CD14-positive monocyte (primary cell): ENCODE results near the gene CUBN. TPM values are rescaled to one million over a fixed set of nuclear protein-coding genes. Genes with fewer than 3 reads are reported as not detected.

ENCODE experiments used
- DNase-seq, 3 donors: peaks; one replicate each; pipeline ENCODE4 v3.0.0-alpha.2; 2011 to 2022
- H2AFZ ChIP-seq: 2 replicates; pipeline ENCODE4 v1.6.0; 2012; ENCODE audit warnings: mild to moderate bottlenecking, low read depth, low read length, inconsistent platforms; ENCODE audit not compliant: insufficient read depth, poor library complexity, severe bottlenecking
- H3K27ac ChIP-seq, 2 donors: 1 replicate in 1 of 2; 2 replicates in 1 of 2; pipeline ENCODE4 v1.5.1; 2012 to 2013; ENCODE audit warnings: low read length in 2 of 2, control low read depth in 1 of 2, inconsistent platforms in 1 of 2, low read depth in 1 of 2, mild to moderate bottlenecking in 1 of 2
- H3K27me3 ChIP-seq, 2 donors: one replicate each; pipeline versions ENCODE4 v1.6.0 to v1.6.1; 2011 to 2013; ENCODE audit warnings: low read length in 2 of 2; ENCODE audit not compliant: control insufficient read depth in 2 of 2, insufficient read depth in 2 of 2
- H3K36me3 ChIP-seq, 2 donors: replicated peaks in 1 of 2; 1 replicate in 1 of 2; 2 replicates in 1 of 2; pipeline versions ENCODE4 v1.5.1 to v1.6.1; 2012 to 2013; ENCODE audit warnings: low read length in 2 of 2, control low read depth in 1 of 2, inconsistent platforms in 1 of 2, mild to moderate bottlenecking in 1 of 2; ENCODE audit not compliant: insufficient read depth in 2 of 2, control insufficient read depth in 1 of 2
- H3K4me1 ChIP-seq, 2 donors: 1 replicate in 1 of 2; 2 replicates in 1 of 2; pipeline versions ENCODE4 v1.5.1 to v1.6.1; 2012 to 2013; ENCODE audit warnings: low read length in 2 of 2, control low read depth in 1 of 2, inconsistent platforms in 1 of 2, mild to moderate bottlenecking in 1 of 2, moderate library complexity in 1 of 2; ENCODE audit not compliant: insufficient read depth in 2 of 2, control insufficient read depth in 1 of 2
- H3K4me2 ChIP-seq: replicated peaks from 2 replicates; pipeline ENCODE3; 2012; ENCODE audit warnings: low read length, moderate library complexity, mild to moderate bottlenecking; ENCODE audit not compliant: poor library complexity, severe bottlenecking; ENCODE audit errors: extremely low read depth
- H3K4me3 ChIP-seq, 3 experiments: fragments of 200-600 bp in 1 of 3; sonication (generic) in 1 of 3; replicated peaks in 1 of 3; 1 replicate in 2 of 3; 2 replicates in 1 of 3; pipeline ENCODE4 v1.5.1; 2011 to 2013; ENCODE audit warnings: low read length in 3 of 3, mild to moderate bottlenecking in 3 of 3, control low read depth in 2 of 3, low read depth in 2 of 3, inconsistent platforms in 1 of 3, moderate library complexity in 1 of 3
- H3K79me2 ChIP-seq: 2 replicates; pipeline ENCODE4 v1.6.0; 2012; ENCODE audit warnings: mild to moderate bottlenecking, control low read depth, inconsistent platforms, low read length, moderate library complexity; ENCODE audit not compliant: insufficient read depth
- H3K9ac ChIP-seq: 2 replicates; pipeline ENCODE4 v1.6.0; 2017; ENCODE audit warnings: low read length, mild to moderate bottlenecking; ENCODE audit not compliant: insufficient read depth, poor library complexity, severe bottlenecking
- H3K9me3 ChIP-seq, 2 donors: replicated peaks in 1 of 2; 1 replicate in 1 of 2; 2 replicates in 1 of 2; pipeline versions ENCODE4 v1.5.1 to v1.6.1; 2012 to 2013; ENCODE audit warnings: low read length in 2 of 2, control low read depth in 1 of 2; ENCODE audit not compliant: control insufficient read depth in 1 of 2, insufficient read depth in 1 of 2
- H4K20me1 ChIP-seq: 2 replicates; pipeline ENCODE4 v1.6.0; 2012; ENCODE audit warnings: mild to moderate bottlenecking, low read length, control low read depth, moderate library complexity; ENCODE audit not compliant: insufficient read depth
- H3K27ac Mint-ChIP-seq, 7 donors: one replicate each; pipeline ENCODE4 v1.8.0; 2020; ENCODE audit warnings: mild to moderate bottlenecking in 7 of 7, mixed read lengths in 7 of 7, moderate library complexity in 6 of 7, inconsistent platforms in 2 of 7
- H3K27me3 Mint-ChIP-seq, 3 donors: one replicate each; pipeline ENCODE4 v1.8.0; 2021 to 2022; ENCODE audit warnings: low read depth in 3 of 3, mild to moderate bottlenecking in 3 of 3, mixed read lengths in 3 of 3, moderate library complexity in 3 of 3, inconsistent platforms in 1 of 3
- H3K36me3 Mint-ChIP-seq, 2 donors: one replicate each; pipeline ENCODE4 v1.8.0; 2020; ENCODE audit warnings: mixed read lengths in 2 of 2, inconsistent platforms in 1 of 2, mild to moderate bottlenecking in 1 of 2
- H3K4me1 Mint-ChIP-seq: one replicate; pipeline ENCODE4 v1.8.0; 2020; ENCODE audit warnings: mild to moderate bottlenecking, mixed read lengths
- H3K4me3 Mint-ChIP-seq, 2 donors: one replicate each; pipeline ENCODE4 v1.8.0; 2020; ENCODE audit warnings: mild to moderate bottlenecking in 2 of 2, mixed read lengths in 2 of 2, moderate library complexity in 1 of 2
- H3K9me3 Mint-ChIP-seq, 7 donors: one replicate each; pipeline ENCODE4 v1.8.0; 2020 to 2022; ENCODE audit warnings: mixed read lengths in 7 of 7, mild to moderate bottlenecking in 6 of 7, moderate library complexity in 6 of 7, inconsistent platforms in 2 of 7
- CTCF ChIP-seq: fragments of 200-600 bp; IDR thresholded peaks from one replicate; pipeline ENCODE4 v1.8.0; 2022; ENCODE audit warnings: antibody characterized with exemption, mild to moderate bottlenecking
- WGBS: methylation state at CpG from one replicate; pipeline ENCODE4 v1.1.5; 2013; ENCODE audit warnings: missing lambda C conversion rate; ENCODE audit not compliant: insufficient coverage; 5-methylcytosine and 5-hydroxymethylcytosine counted together
- intact Hi-C, 2 donors: fragments of 100-400 bp; cut with micrococcal nuclease; formaldehyde crosslinking; loops; one replicate each; pipeline versions ENCODE4 v1.15.0 to v1.15.1; 2023
- polyA plus RNA-seq, 3 donors: library from polyadenylated mRNA; depleted of rRNA in 1 of 3; unstranded in 2 of 3; stranded (reverse) in 1 of 3; fragments of 300-500 nt in 2 of 3; fragments of >200 nt in 1 of 3; fragmentation: Illumina TruSeq in 2 of 3; gene quantifications; 1 replicate in 2 of 3; 2 replicates in 1 of 3; pipeline ENCODE4 v1.2.3, GENCODE V29; 2012 to 2021

The CUBN gene
- polyA plus RNA-seq, 3 donors, result 0.95 TPM; not detected in 2

DNA sequence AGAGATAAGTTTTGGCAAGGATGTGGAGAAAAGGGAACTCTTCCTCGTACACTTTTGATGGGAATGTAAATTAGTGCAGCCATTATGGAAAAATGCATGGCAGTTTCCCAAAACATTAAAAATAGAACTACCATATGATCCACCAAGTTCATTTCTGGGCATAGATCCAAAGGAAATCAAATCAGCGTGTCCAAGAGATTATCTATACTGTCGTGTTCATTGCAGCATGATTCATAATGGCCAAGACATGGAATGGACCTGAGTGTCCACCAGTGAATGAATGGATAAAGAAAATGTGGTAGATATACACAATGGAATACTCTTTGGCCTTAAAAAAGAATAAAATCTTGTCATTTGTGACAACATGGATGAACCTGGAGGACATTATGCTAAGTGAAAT lies 242.0 kb downstream of the CUBN start:
- Histone ChIP-seq H3K4me2 (no peak overlapping the region), H2AFZ (no peak overlapping the region), H3K27me3 (peaks cover 0 to 4% of the 10 kb centered on the region in 2 donors), H3K27ac (no peak overlapping the region), H3K36me3 (no peaks in the 10 kb centered on the region), H3K79me2 (no peaks in the 10 kb centered on the region), H3K9me3 (no peaks in the 10 kb centered on the region), H3K9ac (no peak overlapping the region), H4K20me1 (no peaks in the 10 kb centered on the region), H3K4me1 (peaks cover 3 to 9% of the 10 kb centered on the region in 2 donors), H3K4me3 (no peak overlapping the region)
- TF ChIP-seq CTCF, result no peak
- no peaks in the 10 kb centered on the region for H3K36me3 Mint-ChIP-seq
- H3K27ac Mint-ChIP-seq, result no peak overlapping the region
- DNase-seq, result no peak
- no peak overlapping the region for H3K4me3 Mint-ChIP-seq
- WGBS, result 72% methylated on average over 2 of the region's 3 CpGs
- H3K4me1 Mint-ChIP-seq, result peaks cover 5% of the 10 kb centered on the region
- intact Hi-C loops, result loop anchor here in 1 of 2 donors (10.0 kb wide), 1 partner anchor 367 kb away; no protein-coding TSS in a partner anchor
- peaks cover 4 to 11% (median 8%) of the 10 kb centered on the region in 3 donors for H3K27me3 Mint-ChIP-seq
- H3K9me3 Mint-ChIP-seq, result peaks cover 0 to 2% (median 0%) of the 10 kb centered on the region in 7 donors

- Mint-ChIP-seq H3K27ac (no peak overlapping the region), H3K4me1 (no peaks in the 10 kb centered on the region), H3K4me3 (no peak overlapping the region), H3K9me3 (peaks cover 0 to 2% (median 0%) of the 10 kb centered on the region in 7 donors), H3K27me3 (peaks cover 3 to 5% (median 4%) of the 10 kb centered on the region in 3 donors), H3K36me3 (no peaks in the 10 kb centered on the region)
- Histone ChIP-seq H3K27ac (no peak overlapping the region), H3K4me3 (no peak overlapping the region), H3K27me3 (peaks cover 0 to 4% of the 10 kb centered on the region in 2 donors), H3K9me3 (no peaks in the 10 kb centered on the region), H4K20me1 (no peaks in the 10 kb centered on the region), H3K4me1 (peaks cover 0 to 1% of the 10 kb centered on the region in 2 donors), H3K4me2 (no peak overlapping the region), H3K79me2 (no peaks in the 10 kb centered on the region), H3K9ac (no peak overlapping the region), H3K36me3 (no peaks in the 10 kb centered on the region), H2AFZ (no peak overlapping the region)
- intact Hi-C loops, result loop anchor here in 1 of 2 donors (10.0 kb wide), 1 partner anchor 369 kb away; no protein-coding TSS in a partner anchor
- WGBS, result no CpG with 5 or more reads among the region's 2 CpGs
- TF ChIP-seq CTCF, result no peak
- no peak for DNase-seq
Observed at GRCh38 chr10:16886031-16886430, 243.6 kb downstream of the CUBN start.
